Hepatocyte (in vitro differentiated cells): ENCODE results near the gene MCMBP.

ENCODE experiments used
- EZH2 ChIP-seq: fragments of 200-600 bp; sonication (generic); IDR thresholded peaks from 2 replicates; pipeline ENCODE4 v1.6.1; 2016; ENCODE audit warnings: antibody characterized with exemption, mild to moderate bottlenecking, borderline replicate concordance
- EZH2phosphoT487 ChIP-seq: fragments of 200-600 bp; sonication (generic); IDR thresholded peaks from one replicate; pipeline ENCODE4 v1.6.1; 2018; ENCODE audit warnings: antibody characterized with exemption, mild to moderate bottlenecking, low read depth, moderate library complexity; ENCODE audit not compliant: unreplicated experiment, severe bottlenecking

- no peak for TF ChIP-seq EZH2phosphoT487
- TF ChIP-seq EZH2, result no peak
These were observed 21.3 kb upstream of the MCMBP start for GRCh38 chr10:119893845-119894427.
